HT1080 (cell line): Measurements from ENCODE around the gene ZNF860. TPM values are rescaled to one million over a fixed set of nuclear protein-coding genes. Genes with fewer than 3 reads are reported as not detected.

Source experiments
- DNase-seq: peaks from one replicate; pipeline ENCODE4 v3.0.0-alpha.2; 2015; ENCODE audit warnings: low read depth
- polyA plus RNA-seq, 2 experiments: library from polyadenylated mRNA; depleted of rRNA; stranded (reverse); fragments of >200 nt; gene quantifications; 2 replicates each; pipeline ENCODE4 v1.2.3, GENCODE V29; 2015
- total RNA-seq: library from RNA; depleted of rRNA; stranded (reverse); fragments of >200 nt; shearing (Covaris generic); gene quantifications from 2 replicates; pipeline ENCODE4 v1.2.3, GENCODE V29; 2014; rRNA removed

Gene ZNF860
- total RNA-seq: 0.08 and 0.10 TPM in 2 replicates
- polyA plus RNA-seq (2015; cell fraction: cytosol; rRNA removed): 0.13 and 0.15 TPM in 2 replicates
- 0.06 and 0.11 TPM in 2 replicates for polyA plus RNA-seq (2015; cell fraction: nucleus; rRNA removed)

DNA sequence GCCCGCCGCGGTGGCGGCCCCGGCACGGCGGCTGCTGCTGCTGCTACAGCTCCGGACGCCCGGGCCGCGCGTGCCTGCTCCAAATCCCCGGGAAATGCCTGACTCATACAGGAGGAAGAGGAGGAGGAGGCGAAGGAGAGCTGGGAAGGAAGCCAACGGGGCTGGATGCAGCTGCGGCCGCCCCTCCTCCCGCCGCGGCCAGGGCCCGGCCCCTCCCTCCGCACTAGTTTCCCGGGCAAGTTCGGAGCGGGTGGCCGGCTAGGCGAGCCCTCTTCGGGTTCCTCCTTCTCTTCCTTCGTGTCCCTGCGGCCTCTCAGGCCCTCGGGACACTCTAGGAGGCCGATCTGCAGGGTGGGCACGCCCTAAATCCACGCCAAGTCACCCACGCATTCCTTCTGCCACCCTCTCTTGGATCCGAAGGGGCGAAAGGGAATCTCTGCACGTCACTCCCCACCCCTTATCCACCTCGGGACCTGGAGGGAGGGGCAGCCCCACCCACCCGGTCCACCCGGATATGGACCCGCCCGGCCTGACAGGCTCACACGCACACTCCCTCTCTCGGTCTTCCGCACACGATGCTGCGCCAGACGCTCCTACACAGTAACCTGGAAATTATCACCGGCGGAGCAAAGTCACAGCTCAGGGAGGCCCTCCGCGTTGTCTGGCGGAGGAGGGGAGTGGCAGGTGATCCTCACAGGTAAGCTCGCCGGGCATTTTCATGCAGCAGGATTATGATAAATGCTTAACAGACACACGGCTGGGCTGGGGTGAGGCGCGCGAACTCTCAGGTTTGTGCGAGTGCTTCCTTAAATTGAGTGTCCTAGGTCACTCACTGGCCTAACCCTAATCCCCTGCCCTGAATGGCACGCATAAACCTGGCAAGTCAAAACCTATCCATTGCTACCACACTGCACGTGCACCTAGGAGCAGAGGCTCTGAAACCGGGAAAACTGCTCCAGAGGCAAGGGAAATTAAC lies at the start of gene ZNF860, which contains the start of gene OSBPL10:
Gene ZNF860, plus strand, starts transcription at position 545 of the 976 bp plus-strand sequence. CDS start 7,330 bp downstream, outside the sequence.
Gene OSBPL10, minus strand, starts transcription at position 57 of the 976 bp plus-strand sequence. CDS start 83 bp downstream, outside the sequence.
- peak; percentile 95 for DNase-seq

DNA sequence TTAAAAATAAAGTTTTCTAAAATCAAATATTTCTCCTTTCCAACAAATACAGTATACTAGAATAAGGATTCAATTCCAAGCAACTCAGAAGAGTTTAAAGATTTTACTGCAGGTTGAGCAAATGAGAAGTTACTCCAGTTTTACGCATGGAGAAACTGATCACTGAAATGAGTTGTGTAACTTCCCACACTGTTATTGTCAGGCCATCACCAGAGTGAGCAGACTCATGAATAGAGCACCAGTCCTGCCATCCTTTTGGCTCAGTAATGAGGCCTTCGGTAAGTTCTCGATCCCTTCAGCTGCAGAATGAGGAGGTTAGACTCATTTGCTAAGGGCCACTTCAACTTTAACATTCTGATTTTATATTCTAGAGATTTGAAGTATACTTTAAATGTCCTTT lies 48.6 kb upstream of the ZNF860 start:
- no peak for DNase-seq

DNA sequence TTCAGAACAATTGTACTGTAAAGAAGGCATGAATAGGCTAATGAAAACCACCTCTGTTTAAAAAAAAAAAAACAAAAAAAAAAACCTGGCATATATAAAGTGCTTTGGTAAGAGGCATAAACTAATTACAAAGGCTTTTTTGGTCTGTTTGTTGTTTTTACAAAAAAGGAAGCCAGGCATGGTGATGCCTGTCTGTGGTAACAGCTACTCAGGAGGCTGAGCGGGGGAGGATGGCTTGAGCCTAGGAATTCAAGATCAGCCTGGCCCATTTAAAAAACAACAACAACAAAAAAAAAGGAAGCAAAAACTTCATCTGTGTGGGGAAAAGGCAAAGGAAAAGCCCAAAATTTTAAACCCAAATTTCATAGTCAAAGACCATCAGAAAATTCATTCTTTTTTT lies 47.5 kb upstream of the ZNF860 start:
- no peak for DNase-seq

DNA sequence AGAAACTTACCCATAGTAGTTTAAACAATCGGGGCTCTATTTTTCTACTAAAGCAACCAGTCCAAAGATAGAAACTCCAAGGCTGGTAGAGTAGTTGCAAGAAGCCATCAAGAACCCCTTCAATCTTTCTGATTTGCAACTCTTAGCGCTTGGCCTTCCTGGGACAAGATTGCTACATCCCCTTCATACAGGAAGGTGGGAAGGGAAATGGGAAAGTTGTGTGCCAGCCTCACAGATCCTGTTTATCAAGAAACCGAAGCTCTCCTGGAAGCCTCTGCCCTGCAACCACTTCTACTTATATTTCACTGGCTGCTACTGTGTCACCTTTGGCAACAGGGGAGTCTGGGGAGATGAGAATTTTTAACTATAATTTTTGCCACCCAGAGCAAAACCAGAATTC lies 46.7 kb upstream of the ZNF860 start:
- no peak for DNase-seq

DNA sequence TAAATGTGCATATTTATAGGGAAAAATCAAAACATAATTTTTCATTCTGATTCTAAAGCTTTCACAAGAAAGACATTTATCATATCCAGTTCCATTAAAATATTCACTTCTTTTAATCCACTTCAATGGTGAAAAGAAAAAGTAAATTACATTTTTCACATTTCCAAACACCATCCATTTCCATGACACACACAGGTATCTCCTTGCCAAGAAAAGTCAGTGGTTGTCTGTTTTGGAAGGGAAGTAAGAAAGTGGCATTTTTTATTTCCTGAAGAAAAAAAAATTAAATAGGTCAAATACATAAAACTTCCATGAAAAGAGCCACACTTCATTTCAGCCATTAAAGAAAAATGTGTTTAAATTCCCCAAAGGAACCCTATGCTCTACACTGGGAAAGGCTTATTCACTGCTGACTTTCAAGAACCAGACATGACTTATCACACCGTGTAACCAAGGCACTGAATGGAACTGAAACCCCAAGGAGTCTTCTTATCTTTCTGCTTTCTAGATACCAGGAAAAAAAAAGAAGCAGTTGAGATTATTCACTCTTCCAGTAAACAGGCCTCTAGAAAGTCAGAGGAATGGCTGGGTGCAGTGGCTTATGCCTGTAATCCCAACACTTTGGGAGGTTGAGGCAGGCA lies 45.0 kb upstream of the ZNF860 start:
- no peak for DNase-seq

DNA sequence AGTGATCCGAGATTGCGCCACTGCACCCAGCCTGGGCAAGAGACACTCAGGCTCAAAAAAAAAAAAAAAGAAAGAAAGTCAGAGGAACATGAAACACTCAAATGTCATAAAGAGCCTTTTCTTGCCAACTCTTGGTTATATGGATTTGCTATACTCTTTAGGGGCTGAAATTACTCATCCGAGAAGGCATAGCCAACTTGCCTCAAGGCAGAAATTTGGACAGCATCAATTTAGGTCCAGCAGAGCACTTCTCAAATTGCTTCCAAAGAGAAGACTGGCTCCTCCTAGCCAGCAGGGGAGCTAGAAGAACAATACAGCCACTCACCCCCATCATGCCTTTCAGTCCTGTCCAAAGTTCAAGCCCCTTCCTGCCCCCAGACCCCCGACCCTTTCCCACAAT lies 44.3 kb upstream of the ZNF860 start:
- DNase-seq: no peak

DNA sequence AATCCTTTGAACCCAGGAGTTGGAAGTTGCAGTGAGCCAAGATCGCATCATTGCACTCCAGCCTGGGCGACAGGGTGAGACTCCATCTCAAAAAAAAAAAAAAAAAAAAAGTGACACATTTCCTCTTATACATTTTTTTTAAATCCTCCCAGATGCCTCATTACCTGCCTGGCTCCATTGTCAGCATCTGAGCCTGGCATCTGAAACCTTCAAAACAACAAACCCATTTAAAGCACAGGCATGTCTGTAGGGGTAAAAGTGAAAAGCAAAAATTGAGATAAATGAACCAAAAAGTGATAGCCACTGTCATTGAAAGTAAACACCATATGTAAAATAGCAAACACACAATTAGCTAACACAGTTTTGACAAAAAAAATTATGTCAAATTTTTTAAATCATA lies 39.1 kb upstream of the ZNF860 start:
- DNase-seq: no peak

DNA sequence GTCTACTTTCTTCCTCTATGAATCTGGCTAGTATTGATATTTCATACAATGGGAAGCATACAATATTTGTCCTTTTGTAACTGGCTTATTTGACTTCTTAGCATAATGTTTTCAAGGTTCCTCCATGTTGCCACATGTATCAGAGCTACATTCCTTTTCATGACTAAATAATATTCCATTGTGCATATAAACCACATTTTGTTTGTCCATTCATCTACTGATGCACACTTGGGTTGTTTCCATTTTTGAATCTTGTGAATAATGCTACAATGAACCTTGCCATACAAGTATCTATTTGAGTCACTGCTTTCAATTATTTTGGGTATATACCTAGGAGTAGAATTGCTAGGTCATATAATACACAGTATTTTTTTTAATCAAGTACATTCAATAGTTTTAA lies 38.5 kb upstream of the ZNF860 start:
- no peak for DNase-seq

DNA sequence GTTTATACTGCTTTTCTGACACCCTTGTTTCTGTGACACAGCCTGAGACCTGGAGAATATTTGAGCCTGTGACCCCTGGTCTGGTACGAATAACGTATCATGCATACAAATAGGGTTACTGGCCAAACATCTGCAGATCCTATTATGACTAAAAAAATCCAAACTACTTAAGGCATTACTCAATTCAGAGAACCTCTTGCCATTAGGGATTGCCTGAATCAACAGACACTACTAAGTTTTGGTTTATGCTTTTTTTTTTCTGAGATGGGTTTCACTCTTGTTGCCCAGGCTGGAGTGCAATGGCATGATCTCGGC lies 35.9 kb upstream of the ZNF860 start:
- no peak for DNase-seq

DNA sequence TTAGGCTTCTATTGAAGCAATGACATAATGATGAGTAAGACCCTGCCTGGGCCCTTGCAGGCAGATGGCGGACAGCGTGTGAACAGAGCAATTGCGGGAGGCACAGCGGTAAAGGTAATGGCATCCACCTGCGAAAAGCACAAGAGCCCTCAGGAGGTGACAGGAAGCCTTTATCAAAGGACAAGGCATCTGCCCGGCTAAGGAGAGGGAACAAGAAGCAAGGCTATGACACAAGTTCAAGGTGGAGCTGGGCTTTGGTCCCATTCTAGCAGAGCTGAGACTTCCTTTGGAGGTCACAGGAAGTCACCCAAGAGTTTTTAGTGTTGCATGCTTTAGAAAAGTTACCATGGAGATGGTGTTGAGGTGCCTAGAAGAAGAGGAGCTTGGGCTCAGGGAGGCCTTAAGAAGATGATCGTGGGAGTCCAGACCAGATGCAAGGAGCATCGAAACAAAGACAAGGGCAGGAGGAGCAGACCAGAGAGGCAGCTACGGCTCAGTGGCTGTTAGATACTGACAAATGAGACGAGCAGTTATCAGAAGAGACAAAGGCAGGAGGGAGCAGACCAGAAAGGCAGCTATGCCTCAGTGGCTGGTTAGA lies 35.0 kb upstream of the ZNF860 start:
- peak; percentile 18 for DNase-seq

DNA sequence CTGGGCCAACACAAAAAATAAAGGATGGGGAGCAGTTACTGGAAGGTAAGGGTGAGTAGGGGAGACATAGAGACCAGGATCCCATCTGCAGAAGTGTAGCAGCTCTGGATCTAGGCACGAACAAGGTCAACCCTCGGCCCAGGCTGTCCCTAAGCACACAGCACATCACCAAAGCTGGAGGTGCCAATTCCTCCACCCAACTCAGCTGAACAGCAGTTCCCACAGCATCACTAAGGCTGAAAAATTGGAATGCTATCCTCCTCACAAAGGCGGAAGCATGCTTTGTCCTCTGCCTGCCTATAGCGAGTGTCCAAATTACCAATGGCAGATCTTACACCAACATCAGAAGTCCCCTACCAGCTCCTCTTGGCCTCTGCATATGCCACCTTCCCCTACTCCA lies 34.4 kb upstream of the ZNF860 start:
- DNase-seq: no peak

DNA sequence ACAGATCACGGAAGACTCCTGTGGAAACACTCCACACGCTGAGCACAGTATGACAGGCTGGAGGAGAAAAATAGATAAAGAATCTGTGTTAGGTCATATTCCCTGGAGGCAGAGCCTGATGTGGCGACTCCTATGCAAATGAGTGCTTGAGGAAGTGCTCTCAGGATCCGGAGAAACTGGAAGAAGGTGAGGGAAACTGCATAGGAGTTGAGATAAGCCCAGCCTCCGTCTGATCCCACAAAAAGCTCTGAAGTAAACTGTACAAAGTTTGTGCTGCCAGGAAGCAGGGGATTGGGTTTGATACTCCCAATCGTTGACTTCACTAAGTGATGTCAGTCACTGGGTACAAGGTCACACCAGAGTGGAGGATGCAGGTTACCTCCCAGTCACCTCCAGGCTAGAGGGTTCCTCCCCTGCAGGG lies 33.9 kb upstream of the ZNF860 start:
- no peak for DNase-seq

DNA sequence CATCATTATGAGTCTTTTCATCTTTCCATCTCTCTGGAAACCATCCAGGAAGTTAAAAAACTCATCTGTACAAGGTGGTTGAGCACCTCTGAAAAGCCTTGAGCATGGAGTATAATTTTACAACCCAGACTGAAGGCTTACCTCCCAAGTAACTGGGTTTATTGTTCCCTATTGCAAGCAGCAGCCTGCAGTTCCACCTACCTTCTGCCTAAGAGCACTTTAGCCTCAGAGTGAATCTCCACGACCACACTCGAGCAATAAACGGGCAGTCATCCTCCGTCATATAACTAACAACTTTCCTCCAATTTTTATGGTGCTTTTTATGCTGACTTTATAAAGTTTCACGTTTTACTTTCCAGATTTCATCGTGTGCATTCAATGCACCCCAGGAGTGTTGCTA lies 33.3 kb upstream of the ZNF860 start:
- no peak for DNase-seq

DNA sequence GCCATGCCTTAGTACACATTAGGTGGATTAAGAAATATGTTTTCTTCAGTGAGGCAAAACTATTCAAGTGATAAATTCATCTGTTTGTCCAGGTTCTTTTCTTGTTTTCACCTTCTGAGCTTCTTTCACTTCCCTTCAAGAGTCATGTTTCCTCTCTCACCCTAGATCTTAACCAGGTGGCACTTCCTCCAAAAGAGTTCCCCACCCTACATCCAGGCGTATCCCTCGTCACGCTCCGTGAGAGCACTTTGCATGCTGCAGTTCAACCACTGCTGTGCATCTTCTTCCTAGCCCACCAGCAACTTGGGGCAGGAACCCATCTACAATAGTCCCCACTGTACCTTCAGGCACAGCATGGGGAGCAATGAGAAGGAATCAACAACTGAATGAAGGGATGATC lies 29.3 kb upstream of the ZNF860 start:
- no peak for DNase-seq

DNA sequence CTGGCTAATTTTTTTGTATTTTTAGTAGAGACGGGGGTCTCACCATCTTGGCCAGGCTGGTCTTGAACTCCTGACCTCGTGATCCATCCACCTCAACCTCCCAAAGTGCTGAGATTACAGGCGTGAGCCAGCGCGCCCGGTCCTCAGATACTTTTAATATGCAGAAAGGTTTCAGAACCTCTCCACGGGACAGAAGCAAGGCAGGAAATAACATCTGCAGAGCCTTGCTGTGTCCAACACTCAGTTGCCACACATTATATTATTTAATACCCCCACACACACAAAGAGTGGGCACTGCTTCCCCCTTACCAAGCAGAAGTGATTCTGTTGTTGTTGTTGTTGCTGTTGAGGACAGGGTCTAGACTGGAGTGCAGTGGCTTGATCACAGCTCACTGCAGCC lies 28.5 kb upstream of the ZNF860 start:
- no peak for DNase-seq

DNA sequence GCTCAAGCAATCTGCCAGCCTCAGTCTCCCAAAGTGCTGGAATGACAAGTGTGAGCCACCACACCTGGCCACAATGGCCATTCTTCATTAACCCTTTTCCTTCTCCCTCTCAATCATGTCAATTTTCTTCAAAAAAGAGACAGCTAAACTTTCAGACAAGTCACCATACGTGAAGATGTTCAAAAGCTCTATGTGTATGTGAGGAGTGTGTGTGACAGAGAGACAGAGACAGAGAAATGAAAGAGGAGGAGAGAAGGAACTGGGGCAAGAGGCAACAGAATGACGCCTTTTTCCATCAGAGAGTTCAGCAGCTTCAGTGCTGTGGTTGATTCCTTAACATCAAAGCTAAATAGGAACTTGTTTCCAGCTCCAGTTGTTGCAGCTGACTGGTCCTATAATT lies 27.9 kb upstream of the ZNF860 start:
- no peak for DNase-seq

DNA sequence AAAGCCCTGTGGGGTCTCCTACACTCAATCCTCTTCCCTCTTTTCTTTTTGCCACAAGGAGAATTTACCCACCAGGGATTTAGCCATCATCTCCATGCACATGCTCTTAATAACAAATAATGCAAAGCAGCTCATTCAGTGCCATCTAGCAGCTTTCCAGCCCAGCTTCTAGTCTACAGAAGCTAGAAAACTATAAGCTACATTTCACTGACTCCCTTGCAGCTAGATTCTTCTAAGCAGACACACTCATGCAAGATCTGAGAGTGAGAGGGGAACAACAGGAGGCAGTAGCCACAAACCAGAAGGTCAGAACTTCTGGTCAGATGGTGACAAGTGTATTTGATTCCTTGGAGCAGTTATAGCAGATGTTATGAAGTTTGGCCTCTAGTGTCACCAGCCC lies 26.0 kb upstream of the ZNF860 start:
- DNase-seq: no peak

DNA sequence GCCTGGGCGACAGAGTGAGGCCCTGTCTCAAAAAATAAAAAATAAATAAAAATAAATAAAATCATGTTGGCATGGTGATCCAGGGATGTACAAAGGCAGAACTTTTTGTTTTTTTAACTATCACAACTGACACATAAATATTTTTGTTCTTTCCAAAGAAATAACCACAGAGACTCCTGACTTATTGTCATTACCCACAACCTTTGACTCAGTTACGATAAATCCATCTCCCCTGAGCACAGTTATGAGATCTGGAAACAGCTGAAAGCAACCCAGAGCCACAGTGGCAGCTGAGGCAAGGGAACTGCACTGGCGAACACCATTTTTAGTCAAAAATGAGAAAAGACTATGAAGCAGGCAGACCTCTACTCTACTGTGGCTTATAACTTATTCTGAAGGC lies 24.4 kb upstream of the ZNF860 start:
- no peak for DNase-seq

DNA sequence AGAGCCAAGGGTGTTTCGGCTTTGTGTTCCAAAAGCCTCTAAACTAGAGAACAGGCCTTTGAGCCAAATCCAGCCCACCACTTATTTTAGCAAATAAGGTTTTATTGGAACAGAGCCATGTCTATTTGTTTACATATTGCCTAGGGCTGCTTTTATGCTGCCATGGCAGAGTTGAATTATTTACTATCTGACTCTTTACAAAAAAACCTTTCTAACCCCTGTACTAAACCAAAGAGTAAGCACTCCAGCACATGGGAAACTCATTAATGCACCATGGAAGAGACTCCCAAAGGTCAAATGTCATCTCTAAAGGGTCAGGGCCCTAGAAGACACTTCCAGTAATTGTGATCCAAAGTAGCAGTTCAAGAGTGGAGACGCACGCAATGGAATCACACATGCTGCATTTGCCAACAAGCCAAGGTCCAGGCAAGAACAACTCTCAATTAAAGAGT lies 22.8 kb upstream of the ZNF860 start:
- DNase-seq: no peak

DNA sequence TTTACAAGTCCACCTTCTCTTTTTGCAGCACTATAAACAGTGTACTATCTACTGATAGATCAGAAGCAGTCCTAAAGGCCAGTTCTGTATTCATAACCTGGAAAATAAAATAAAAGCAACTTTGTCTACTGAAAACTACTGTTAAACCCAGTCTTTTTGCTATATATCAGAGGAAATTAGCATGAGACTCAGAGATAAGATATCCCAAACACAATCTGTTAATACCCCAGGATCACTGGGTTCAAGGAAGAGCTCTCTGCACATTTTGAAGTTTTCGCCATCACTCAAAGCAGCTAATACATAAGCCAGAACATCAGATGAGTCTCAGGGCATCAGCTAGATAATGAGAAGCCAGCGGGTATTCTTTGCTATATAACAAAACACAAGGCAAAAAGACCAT lies 22.3 kb upstream of the ZNF860 start:
- DNase-seq: no peak

DNA sequence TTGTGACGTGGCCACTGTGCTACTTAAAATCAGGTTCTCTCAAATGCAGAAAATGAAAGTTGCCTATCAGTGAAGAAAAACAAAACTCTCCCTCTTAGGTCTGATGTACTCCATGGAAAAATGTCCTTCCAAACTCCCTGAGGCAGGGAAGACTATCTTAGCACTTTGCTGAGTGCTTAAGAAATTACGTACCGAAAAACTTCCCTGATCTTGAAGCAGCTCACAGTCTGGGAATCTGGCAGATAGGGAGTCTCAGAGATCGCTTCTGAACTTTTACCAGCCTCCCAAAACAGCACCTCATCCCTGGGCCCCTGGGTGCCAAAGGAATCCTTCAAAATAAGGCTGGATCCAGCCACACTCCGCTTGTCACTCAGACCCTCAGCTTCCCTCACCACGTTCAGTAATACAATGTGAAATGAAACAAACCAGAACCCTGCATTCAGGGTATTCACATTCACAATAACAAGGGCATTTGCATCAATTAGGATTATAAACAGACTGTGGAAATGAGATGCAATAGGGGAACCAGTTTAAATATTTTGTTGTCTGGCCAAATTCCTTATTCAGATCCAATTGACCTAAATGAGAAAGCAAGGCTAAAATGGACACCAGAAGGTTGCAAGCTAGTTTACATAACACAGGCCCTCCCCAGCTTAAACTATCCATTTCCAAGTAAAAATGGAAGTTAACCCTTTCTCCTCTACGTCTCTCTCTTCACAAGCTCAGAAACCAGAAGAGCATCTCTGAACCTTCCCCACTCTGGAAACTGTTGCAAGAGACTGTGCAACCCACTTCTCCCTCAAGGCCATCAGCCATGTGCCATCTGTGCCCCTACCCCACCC lies 21.4 kb upstream of the ZNF860 start:
- DNase-seq: no peak
